Measurements from ENCODE around the gene MRFAP1.

The MRFAP1 gene

DNA sequence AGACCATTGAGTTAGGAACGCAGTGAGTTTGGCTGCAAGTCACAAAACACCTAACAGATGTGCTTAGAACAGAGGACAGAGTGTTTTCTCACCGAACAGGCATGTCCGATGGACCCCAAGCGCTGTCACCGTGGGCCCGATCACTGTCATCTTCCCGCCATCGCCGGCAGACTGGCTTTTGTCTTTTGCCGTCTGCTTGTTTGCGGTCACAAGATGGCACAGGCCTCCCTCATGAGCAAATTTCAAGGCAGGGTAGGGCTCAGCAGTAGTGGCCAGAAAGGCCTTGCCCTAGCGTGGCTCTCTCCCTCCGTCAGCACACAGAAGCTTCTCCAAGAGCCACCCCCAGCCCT is 21.4 kb upstream of the MRFAP1 start:
- no peak overlapping the region for H3K27ac Mint-ChIP-seq
- no peaks in the 10 kb centered on the region for H3K27me3 Mint-ChIP-seq (ENCODE audit: low read depth)
- no peaks in the 10 kb centered on the region for H3K9me3 Mint-ChIP-seq
- TF ChIP-seq, protein P1, sequence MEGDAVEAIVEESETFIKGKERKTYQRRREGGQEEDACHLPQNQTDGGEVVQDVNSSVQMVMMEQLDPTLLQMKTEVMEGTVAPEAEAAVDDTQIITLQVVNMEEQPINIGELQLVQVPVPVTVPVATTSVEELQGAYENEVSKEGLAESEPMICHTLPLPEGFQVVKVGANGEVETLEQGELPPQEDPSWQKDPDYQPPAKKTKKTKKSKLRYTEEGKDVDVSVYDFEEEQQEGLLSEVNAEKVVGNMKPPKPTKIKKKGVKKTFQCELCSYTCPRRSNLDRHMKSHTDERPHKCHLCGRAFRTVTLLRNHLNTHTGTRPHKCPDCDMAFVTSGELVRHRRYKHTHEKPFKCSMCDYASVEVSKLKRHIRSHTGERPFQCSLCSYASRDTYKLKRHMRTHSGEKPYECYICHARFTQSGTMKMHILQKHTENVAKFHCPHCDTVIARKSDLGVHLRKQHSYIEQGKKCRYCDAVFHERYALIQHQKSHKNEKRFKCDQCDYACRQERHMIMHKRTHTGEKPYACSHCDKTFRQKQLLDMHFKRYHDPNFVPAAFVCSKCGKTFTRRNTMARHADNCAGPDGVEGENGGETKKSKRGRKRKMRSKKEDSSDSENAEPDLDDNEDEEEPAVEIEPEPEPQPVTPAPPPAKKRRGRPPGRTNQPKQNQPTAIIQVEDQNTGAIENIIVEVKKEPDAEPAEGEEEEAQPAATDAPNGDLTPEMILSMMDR (IDR thresholded peaks at IDR 0.05; ENCODE audit: unreplicated experiment in 3 of 3) = no peak
- no peaks in the 10 kb centered on the region for H3K4me1 Mint-ChIP-seq
- H3K36me3 Mint-ChIP-seq (ENCODE audit: low read depth) = peaks cover 21% of the 10 kb centered on the region
- no peak overlapping the region for H3K4me3 Mint-ChIP-seq

DNA sequence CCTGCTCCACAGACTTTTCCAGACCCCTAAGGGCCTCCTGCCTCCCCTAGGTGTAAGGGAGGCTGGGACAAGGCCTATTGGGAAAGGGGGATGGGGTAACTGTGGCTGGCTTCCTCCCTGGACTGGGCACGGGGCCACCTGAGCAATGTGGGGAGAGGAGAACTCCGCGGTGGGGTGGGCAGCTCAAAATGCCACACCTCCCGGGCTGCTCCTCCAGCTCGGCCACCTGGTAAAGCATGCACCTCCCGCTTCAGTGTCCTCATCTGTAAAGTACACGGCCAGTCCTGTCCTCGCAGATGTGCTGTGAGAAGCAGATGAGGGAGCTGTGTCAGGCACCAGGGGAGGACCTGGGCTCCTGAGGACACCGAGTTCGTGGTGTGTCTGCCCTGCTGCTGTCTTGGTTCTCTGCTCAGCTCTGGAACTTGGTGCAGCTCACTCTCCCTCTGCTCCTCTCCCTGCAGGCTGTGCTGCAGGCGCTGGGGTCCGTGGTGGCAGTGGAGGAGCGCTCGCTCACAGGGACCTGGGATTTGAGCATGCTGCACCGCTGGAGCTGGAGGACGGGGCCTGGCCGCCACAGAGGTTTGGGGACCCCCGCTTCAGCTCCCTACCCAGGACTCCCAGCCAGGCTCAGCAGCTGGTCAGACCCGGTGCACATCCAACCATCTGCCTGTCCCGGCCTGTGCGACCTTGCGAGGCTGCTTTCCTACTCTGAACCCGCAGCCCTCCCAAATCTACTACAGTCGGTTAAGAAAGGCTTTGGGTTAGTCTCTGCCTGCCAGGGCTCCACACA is 20.8 kb upstream of the MRFAP1 start:
- no peak overlapping the region for H3K27ac Mint-ChIP-seq
- no peaks in the 10 kb centered on the region for H3K27me3 Mint-ChIP-seq (ENCODE audit: low read depth)
- H3K4me1 Mint-ChIP-seq = no peaks in the 10 kb centered on the region
- H3K9me3 Mint-ChIP-seq = no peaks in the 10 kb centered on the region
- no peak overlapping the region for H3K4me3 Mint-ChIP-seq
- peaks cover 21% of the 10 kb centered on the region for H3K36me3 Mint-ChIP-seq (ENCODE audit: low read depth)
- TF ChIP-seq, protein P1 (IDR thresholded peaks at IDR 0.05; ENCODE audit: unreplicated experiment in 3 of 3) = no peak

DNA sequence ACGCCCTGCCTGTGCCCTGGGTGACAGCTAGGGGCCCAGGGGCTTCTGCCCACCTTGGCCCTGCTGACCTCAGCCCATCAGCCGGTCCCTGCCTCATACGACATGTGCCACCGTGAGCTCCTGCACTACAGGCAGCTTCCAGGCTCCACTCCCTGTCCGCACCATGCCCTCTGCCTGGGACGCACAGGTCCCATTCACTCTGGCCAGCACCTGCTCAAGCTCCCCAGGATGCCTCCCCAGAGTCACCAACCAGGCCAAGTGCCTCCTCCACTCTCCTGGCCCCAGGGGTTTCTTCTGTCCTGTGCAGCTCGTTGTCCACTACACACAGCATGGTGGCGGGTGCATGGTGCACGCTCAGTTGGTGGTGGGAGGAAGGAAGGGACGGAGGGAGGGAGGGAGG is 20.2 kb upstream of the MRFAP1 start:
- peaks cover 21% of the 10 kb centered on the region for H3K36me3 Mint-ChIP-seq (ENCODE audit: low read depth)
- H3K4me1 Mint-ChIP-seq = no peaks in the 10 kb centered on the region
- TF ChIP-seq, protein P1 (IDR thresholded peaks at IDR 0.05; ENCODE audit: unreplicated experiment in 3 of 3) = no peak
- no peak overlapping the region for H3K4me3 Mint-ChIP-seq
- no peak overlapping the region for H3K27ac Mint-ChIP-seq
- H3K9me3 Mint-ChIP-seq = no peaks in the 10 kb centered on the region
- no peaks in the 10 kb centered on the region for H3K27me3 Mint-ChIP-seq (ENCODE audit: low read depth)

DNA sequence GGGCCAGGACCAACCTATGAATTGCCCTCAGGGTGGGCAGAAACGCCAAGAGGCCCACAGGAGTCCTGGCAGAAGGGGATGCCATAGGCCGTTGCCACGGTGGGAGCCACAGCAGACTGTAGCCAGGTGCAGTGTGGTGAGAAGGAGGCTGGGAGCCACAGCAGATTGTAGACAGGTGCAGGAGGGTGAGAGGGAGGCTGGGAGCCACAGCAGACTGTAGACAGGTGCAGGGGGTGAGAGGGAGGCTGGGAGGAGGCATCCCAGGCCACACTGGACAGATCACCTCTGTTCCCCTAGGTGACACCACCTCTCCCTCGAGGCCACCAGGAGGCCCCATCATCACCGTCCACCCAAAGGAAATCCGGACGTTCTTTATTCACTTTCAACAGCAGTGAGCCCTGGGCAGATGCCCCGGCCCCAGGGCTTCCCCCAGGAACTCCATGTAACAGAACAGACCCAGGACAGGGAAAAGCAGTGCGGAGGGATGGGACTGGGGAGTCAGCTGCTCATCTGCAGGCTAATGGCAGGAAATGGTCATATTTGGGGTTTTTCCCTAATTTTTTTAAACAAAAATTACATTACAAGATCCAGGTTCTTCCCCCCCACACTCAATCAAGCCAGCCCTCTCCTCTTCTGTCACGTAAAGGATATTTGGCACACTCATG is 19.5 kb upstream of the MRFAP1 start:
- Mint-ChIP-seq H3K27ac (no peak overlapping the region), H3K9me3 (no peaks in the 10 kb centered on the region), H3K4me1 (no peaks in the 10 kb centered on the region), H3K36me3 (ENCODE audit: low read depth) (peaks cover 20% of the 10 kb centered on the region), H3K27me3 (ENCODE audit: low read depth) (no peaks in the 10 kb centered on the region), H3K4me3 (no peak overlapping the region)
- TF ChIP-seq, protein P1 (IDR thresholded peaks at IDR 0.05; ENCODE audit: unreplicated experiment in 3 of 3) = no peak

DNA sequence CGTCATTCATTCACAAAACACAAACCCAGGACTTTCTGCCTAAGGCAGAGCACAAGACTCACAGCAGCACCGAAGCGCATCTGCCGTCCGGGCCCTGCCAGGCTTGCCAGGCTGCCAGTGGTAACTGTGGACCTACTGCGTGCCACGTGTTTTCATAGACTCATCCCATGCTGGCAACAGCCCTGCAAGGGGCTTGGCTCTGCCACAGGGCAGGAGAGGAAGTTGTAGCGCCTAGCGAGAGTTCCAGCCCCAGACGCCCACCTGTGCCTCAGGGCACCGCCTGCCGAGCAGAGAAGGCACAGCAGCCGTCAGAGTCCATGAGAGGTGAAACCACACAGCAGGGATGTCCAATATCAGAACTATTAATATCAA is 18.9 kb upstream of the MRFAP1 start:
- H3K4me1 Mint-ChIP-seq = no peaks in the 10 kb centered on the region
- TF ChIP-seq, protein P1 (IDR thresholded peaks at IDR 0.05; ENCODE audit: unreplicated experiment in 3 of 3) = no peak
- H3K36me3 Mint-ChIP-seq (ENCODE audit: low read depth) = peaks cover 15% of the 10 kb centered on the region
- H3K9me3 Mint-ChIP-seq = no peaks in the 10 kb centered on the region
- H3K27ac Mint-ChIP-seq = no peak overlapping the region
- no peak overlapping the region for H3K4me3 Mint-ChIP-seq
- no peaks in the 10 kb centered on the region for H3K27me3 Mint-ChIP-seq (ENCODE audit: low read depth)

DNA sequence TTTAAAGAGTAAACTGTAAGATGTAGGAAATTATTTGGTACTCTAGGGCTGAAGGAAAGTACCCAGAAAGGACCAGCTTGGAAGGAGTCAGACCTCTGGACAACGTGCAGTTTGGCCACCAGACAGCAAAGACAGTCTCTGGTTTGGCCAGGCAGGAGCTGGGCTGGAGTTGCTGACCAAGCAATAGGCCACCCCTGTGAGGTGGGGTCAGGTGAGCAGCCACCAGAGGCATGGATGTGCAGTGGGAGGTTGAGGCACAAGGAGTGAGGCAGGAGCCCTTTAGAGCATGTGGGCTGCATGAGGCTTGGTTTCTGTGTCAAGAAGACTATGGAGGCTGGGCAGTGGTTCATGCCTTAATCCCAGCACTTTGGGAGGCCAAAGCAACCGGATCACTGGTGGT is 17.7 kb upstream of the MRFAP1 start:
- Mint-ChIP-seq H3K9me3 (no peaks in the 10 kb centered on the region), H3K36me3 (ENCODE audit: low read depth) (peaks cover 7% of the 10 kb centered on the region), H3K27ac (no peak overlapping the region), H3K27me3 (ENCODE audit: low read depth) (no peaks in the 10 kb centered on the region), H3K4me1 (no peaks in the 10 kb centered on the region), H3K4me3 (no peak overlapping the region)
- TF ChIP-seq, protein P1 (IDR thresholded peaks at IDR 0.05; ENCODE audit: unreplicated experiment in 3 of 3) = no peak
